A549 (cell line): ENCODE measurements around the gene SULT1C4.

Experiments used
- CBX8 ChIP-seq: fragments of 200-600 bp; sonication (generic); IDR thresholded peaks from 2 replicates; pipeline ENCODE4 v1.6.1; 2016
- CEBPB ChIP-seq, 2 experiments: fragments of >200 bp in 1 of 2; sonication (Bioruptor Twin) in 1 of 2; formaldehyde crosslinking in 1 of 2; IDR thresholded peaks; 2 replicates each; pipeline ENCODE4 v1.6.1; 2012 to 2016
- CTCF ChIP-seq: fragments of >200 bp; sonication (Bioruptor Twin); formaldehyde crosslinking; IDR thresholded peaks from 3 replicates; pipeline ENCODE4 v1.5.1; 2016
- EP300 ChIP-seq, 2 experiments: fragments of >200 bp; sonication (Bioruptor Twin); formaldehyde crosslinking; IDR thresholded peaks; 2 replicates in 1 of 2; 3 replicates in 1 of 2; pipeline ENCODE4 v1.6.1; 2016 to 2017
- POLR2A ChIP-seq: IDR thresholded peaks from 2 replicates; pipeline ENCODE4 v1.6.1; 2012; ENCODE audit warnings: mild to moderate bottlenecking, low read length
- RAD21 ChIP-seq, 2 experiments: fragments of >200 bp in 1 of 2; sonication (Bioruptor Twin) in 1 of 2; formaldehyde crosslinking in 1 of 2; IDR thresholded peaks in 1 of 2; conservative IDR thresholded peaks in 1 of 2; 2 replicates in 1 of 2; 3 replicates in 1 of 2; pipeline ENCODE4 v1.6.1; 2012 to 2018; ENCODE audit warnings: inconsistent platforms in 1 of 2

- TF ChIP-seq CTCF, result no peak
- TF ChIP-seq CBX8, result no peak
- TF ChIP-seq POLR2A, result no peak
- TF ChIP-seq EP300 (IDR thresholded peaks at IDR 0.05), result no peak
- no peak for TF ChIP-seq CEBPB (IDR thresholded peaks at IDR 0.05)
- TF ChIP-seq RAD21 (conservative IDR thresholded peaks at IDR 0.05 in 1 of 2, IDR thresholded peaks at IDR 0.05 in 1 of 2), result no peak
These were observed 48.0 kb upstream of the SULT1C4 start for GRCh38 chr2:108329771-108330170.
